Gastrocnemius medialis (tissue), 4 donors: ENCODE results near the gene CENPU. TPM values are rescaled to one million over a fixed set of nuclear protein-coding genes. Genes with fewer than 3 reads are reported as not detected.

ENCODE experiments used
- ATAC-seq, 2 donors: fragments of 150-250 bp; one replicate each; pipeline ENCODE4 v1.9.1; 2016
- DNase-seq, 2 donors: peaks; one replicate each; pipeline ENCODE4 v3.0.0-alpha.2; 2019
- H3K27ac ChIP-seq, 4 donors: fragments of 200-600 bp; sonication (generic); 1 replicate in 1 of 4; 2 replicates in 3 of 4; pipeline ENCODE4 v1.5.1; 2016 to 2018; ENCODE audit warnings: mild to moderate bottlenecking in 2 of 4, moderate library complexity in 1 of 4
- H3K27me3 ChIP-seq, 3 donors: fragments of 200-600 bp; sonication (generic) in 2 of 3; 1 replicate in 1 of 3; 2 replicates in 2 of 3; pipeline versions ENCODE4 v1.5.1 to v1.6.0; 2016 to 2019; ENCODE audit warnings: mild to moderate bottlenecking in 1 of 3, moderate library complexity in 1 of 3
- H3K36me3 ChIP-seq, 2 donors: fragments of 200-600 bp; sonication (generic) in 1 of 2; one replicate each; pipeline ENCODE4 v1.5.1; 2017 to 2018
- H3K4me1 ChIP-seq, 2 donors: fragments of 200-600 bp; sonication (generic) in 1 of 2; one replicate each; pipeline ENCODE4 v1.5.1; 2016 to 2017; ENCODE audit warnings: mild to moderate bottlenecking in 2 of 2
- H3K4me3 ChIP-seq, 4 donors: fragments of 200-600 bp; sonication (generic) in 3 of 4; 1 replicate in 1 of 4; 2 replicates in 3 of 4; pipeline ENCODE4 v1.5.1; 2016 to 2019; ENCODE audit warnings: mild to moderate bottlenecking in 2 of 4
- H3K9me3 ChIP-seq, 3 donors: fragments of 200-600 bp; sonication (generic) in 2 of 3; 1 replicate in 1 of 3; 2 replicates in 2 of 3; pipeline ENCODE4 v1.5.1; 2016 to 2019
- CTCF ChIP-seq, 5 experiments: fragments of 450-650 bp in 3 of 5; fragments of 200-600 bp in 2 of 5; sonication (generic) in 2 of 5; IDR thresholded peaks in 4 of 5; conservative IDR thresholded peaks in 1 of 5; 1 replicate in 4 of 5; 2 replicates in 1 of 5; pipeline ENCODE4 v1.5.1; 2016 to 2019; ENCODE audit warnings: antibody characterized with exemption in 5 of 5, mild to moderate bottlenecking in 3 of 5, moderate library complexity in 3 of 5
- POLR2A ChIP-seq, 2 donors: fragments of 450-650 bp; IDR thresholded peaks; one replicate each; pipeline ENCODE4 v1.6.1; 2017; ENCODE audit warnings: antibody characterized with exemption in 2 of 2, mild to moderate bottlenecking in 2 of 2, moderate library complexity in 2 of 2
- in situ Hi-C, 4 donors: fragments of 200-750 bp; cut with MboI; loops; one replicate each; pipeline versions ENCODE4 v1.15.0 to v1.8.0; 2017; ENCODE audit warnings: low sequenced_read_pairs in 4 of 4
- intact Hi-C: fragments of 100-400 bp; cut with DNase I; formaldehyde crosslinking; loops from one replicate; pipeline ENCODE4 v1.15.1; 2023; ENCODE audit warnings: low total_unique reads
- total RNA-seq, 4 donors: library from RNA; depleted of rRNA; stranded (reverse); fragments of >200 nt; gene quantifications; one replicate each; pipeline versions ENCODE4 v1.1.0 to v1.2.3, GENCODE V29; 2016

Gene CENPU
- total RNA-seq, 4 donors from 2014 or later, result 0.75 to 2.7 (median 2.2) TPM; not detected in 1

GRCh38 chr4:184648054-184648312, 85.9 kb downstream of the CENPU start:
- H3K36me3 ChIP-seq, result no peaks in the 10 kb centered on the region
- no peaks in the 10 kb centered on the region for H3K9me3 ChIP-seq
- H3K27me3 ChIP-seq, result no peaks in the 10 kb centered on the region
- peaks cover 49 to 53% of the 10 kb centered on the region in 2 donors for H3K4me1 ChIP-seq
- no peak for ATAC-seq
- intact Hi-C loops (loop anchor here (1.0 to 10.0 kb wide), 7 partner anchors 111 to 1544 kb away; partner anchors contain the start of genes CFAP97, CYP4V2 and IRF2), in situ Hi-C loops (loop anchor here in 1 of 4 donors (10.0 kb wide), 1 partner anchor 383 kb away; no protein-coding TSS in a partner anchor)
- TF ChIP-seq CTCF (IDR thresholded peaks at IDR 0.05 in 4 of 5, conservative IDR thresholded peaks at IDR 0.05 in 1 of 5) (no peak), POLR2A (IDR thresholded peaks at IDR 0.05) (no peak)
- H3K4me3 ChIP-seq, result peak overlapping the region; percentile 66 to 98 (median 82)
- DNase-seq, result no peak
- peak overlapping the region; percentile 89 to 100 (median 98) for H3K27ac ChIP-seq

GRCh38 chr4:184647266-184648053, 86.4 kb downstream of the CENPU start:
- ATAC-seq (no peak), DNase-seq (no peak)
- Histone ChIP-seq H3K4me1 (peaks cover 53 to 55% of the 10 kb centered on the region in 2 donors), H3K4me3 (peak overlapping the region; percentile 66 to 98 (median 82)), H3K27ac (peak overlapping the region; percentile 89 to 100 (median 98)), H3K9me3 (no peaks in the 10 kb centered on the region), H3K36me3 (no peaks in the 10 kb centered on the region), H3K27me3 (no peaks in the 10 kb centered on the region)
- intact Hi-C loops, result loop anchor here (1.0 to 10.0 kb wide), 7 partner anchors 111 to 1545 kb away; partner anchors contain the start of genes CFAP97, CYP4V2 and IRF2
- TF ChIP-seq POLR2A (IDR thresholded peaks at IDR 0.05) (no peak), CTCF (IDR thresholded peaks at IDR 0.05 in 4 of 5, conservative IDR thresholded peaks at IDR 0.05 in 1 of 5) (no peak)
- in situ Hi-C loops, result loop anchor here in 1 of 4 donors (10.0 kb wide), 1 partner anchor 383 kb away; no protein-coding TSS in a partner anchor

- peaks cover 53 to 55% of the 10 kb centered on the region in 2 donors for H3K4me1 ChIP-seq
- no peaks in the 10 kb centered on the region for H3K27me3 ChIP-seq
- no peak for ATAC-seq
- in situ Hi-C loops (loop anchor here in 1 of 4 donors (10.0 kb wide), 1 partner anchor 381 kb away; no protein-coding TSS in a partner anchor), intact Hi-C loops (loop anchor here (5.0 to 10.0 kb wide), 4 partner anchors 339 to 1546 kb away; partner anchors contain the start of genes CFAP97 and CYP4V2)
- DNase-seq, result no peak
- peak overlapping the region; percentile 42 to 100 (median 92) for H3K27ac ChIP-seq
- TF ChIP-seq POLR2A (IDR thresholded peaks at IDR 0.05) (no peak), CTCF (IDR thresholded peaks at IDR 0.05 in 4 of 5, conservative IDR thresholded peaks at IDR 0.05 in 1 of 5) (no peak)
- H3K9me3 ChIP-seq, result no peaks in the 10 kb centered on the region
- no peaks in the 10 kb centered on the region for H3K36me3 ChIP-seq
- no peak overlapping the region for H3K4me3 ChIP-seq
Observed at GRCh38 chr4:184645904-184646610, 87.8 kb downstream of the CENPU start.

- H3K4me3 ChIP-seq, result no peak overlapping the region
- DNase-seq, result no peak
- intact Hi-C loops (loop anchor here (5.0 to 10.0 kb wide), 4 partner anchors 340 to 1548 kb away; partner anchors contain the start of genes CFAP97 and CYP4V2), in situ Hi-C loops (loop anchor here in 1 of 4 donors (10.0 kb wide), 1 partner anchor 380 kb away; no protein-coding TSS in a partner anchor)
- peak overlapping the region; percentile 38 to 100 (median 69) for H3K27ac ChIP-seq
- no peaks in the 10 kb centered on the region for H3K9me3 ChIP-seq
- no peak for ATAC-seq
- H3K36me3 ChIP-seq, result no peaks in the 10 kb centered on the region
- H3K4me1 ChIP-seq, result peaks cover 52% of the 10 kb centered on the region in 2 donors
- H3K27me3 ChIP-seq, result no peaks in the 10 kb centered on the region
- TF ChIP-seq POLR2A (IDR thresholded peaks at IDR 0.05) (no peak), CTCF (IDR thresholded peaks at IDR 0.05 in 4 of 5, conservative IDR thresholded peaks at IDR 0.05 in 1 of 5) (no peak)
Observed at GRCh38 chr4:184644553-184645307, 89.2 kb downstream of the CENPU start.
